PC-3 (cell line): ENCODE data around the gene MEGF10. TPM values are rescaled to one million over a fixed set of nuclear protein-coding genes. Genes with fewer than 3 reads are reported as not detected.

Source experiments
- ATAC-seq: fragments of 200-7000 bp; cut with Tn5 transposase; 2 replicates; pipeline ENCODE4 v1.9.1; 2020; ENCODE audit warnings: mild to moderate bottlenecking, moderate library complexity
- BruUV-seq: library from RNA; stranded (reverse); fragments of 400-500 nt; replicated peaks from 2 replicates; lab custom pipeline; 2021; lab: Mats Ljungman, UMichigan
- CTCF ChIA-PET: fragments of 300-600 bp; sonication (Branson Sonifier 250); formaldehyde crosslinking; loops from one replicate; lab custom pipeline; 2022; ENCODE audit warnings: antibody characterized with exemption; lab: Charles Lee
- POLR2A ChIA-PET: fragments of 300-600 bp; sonication (Branson Sonifier 250); formaldehyde crosslinking; loops from one replicate; lab custom pipeline; 2022; ENCODE audit warnings: antibody characterized with exemption; ENCODE audit not compliant: unreplicated experiment; lab: Charles Lee
- DNase-seq: peaks from one replicate; pipeline ENCODE4 v3.0.0-alpha.2; 2015
- H2AFZ ChIP-seq: fragments of 300-600 bp; sonication (generic); 2 replicates; pipeline ENCODE4 v1.6.0; 2016; ENCODE audit warnings: antibody characterized with exemption, low read length
- H3F3A ChIP-seq: fragments of 300-600 bp; sonication (generic); one replicate; pipeline ENCODE4 v1.6.0; 2017; ENCODE audit warnings: antibody characterized with exemption, low read length, control low read depth, mild to moderate bottlenecking; ENCODE audit not compliant: unreplicated experiment
- H3K27ac ChIP-seq: fragments of 300-600 bp; sonication (generic); 2 replicates; pipeline ENCODE4 v1.5.1; 2016; ENCODE audit warnings: mild to moderate bottlenecking, low read length
- H3K27me3 ChIP-seq: fragments of 300-600 bp; sonication (generic); 2 replicates; pipeline ENCODE4 v1.6.1; 2016; ENCODE audit warnings: low read length, mixed read lengths
- H3K36me3 ChIP-seq: fragments of 300-600 bp; sonication (generic); 2 replicates; pipeline ENCODE4 v1.6.1; 2016; ENCODE audit warnings: low read depth, mixed run types, low read length, mixed read lengths
- H3K4me1 ChIP-seq: fragments of 300-600 bp; sonication (generic); 2 replicates; pipeline ENCODE4 v1.5.1; 2016; ENCODE audit warnings: low read length; ENCODE audit not compliant: insufficient read depth
- H3K4me2 ChIP-seq: fragments of 300-600 bp; sonication (generic); 2 replicates; pipeline ENCODE4 v1.6.0; 2016; ENCODE audit warnings: low read length
- H3K4me3 ChIP-seq: fragments of 300-600 bp; sonication (generic); 2 replicates; pipeline ENCODE4 v1.5.1; 2016; ENCODE audit warnings: mild to moderate bottlenecking, low read length, mixed read lengths
- H3K79me2 ChIP-seq: fragments of 300-600 bp; sonication (generic); 2 replicates; pipeline ENCODE4 v1.6.1; 2017; ENCODE audit warnings: low read length, mixed read lengths
- H3K9ac ChIP-seq: fragments of 300-600 bp; sonication (generic); 2 replicates; pipeline ENCODE4 v1.6.0; 2016; ENCODE audit warnings: mild to moderate bottlenecking, low read length
- H3K9me2 ChIP-seq: fragments of 300-600 bp; sonication (generic); replicated peaks from 2 replicates; pipeline ENCODE4 v1.6.1; 2016; ENCODE audit warnings: mixed run types, low read length, mixed read lengths
- H3K9me3 ChIP-seq: fragments of 300-600 bp; sonication (generic); 2 replicates; pipeline ENCODE4 v1.6.1; 2016; ENCODE audit warnings: low read length, mixed read lengths
- H4K20me1 ChIP-seq: fragments of 300-600 bp; sonication (generic); 2 replicates; pipeline ENCODE4 v1.6.1; 2016; ENCODE audit warnings: low read length, mixed read lengths
- EZH2 ChIP-seq: fragments of 300-600 bp; sonication (generic); IDR thresholded peaks from one replicate; pipeline ENCODE4 v1.6.1; 2017; ENCODE audit warnings: antibody characterized with exemption, mild to moderate bottlenecking, low read length; ENCODE audit not compliant: unreplicated experiment
- EZH2phosphoT487 ChIP-seq: fragments of 300-600 bp; sonication (generic); IDR thresholded peaks from 2 replicates; pipeline ENCODE4 v1.6.1; 2018; ENCODE audit warnings: mild to moderate bottlenecking, antibody characterized with exemption, low read length, borderline replicate concordance
- intact Hi-C: fragments of 100-400 bp; cut with micrococcal nuclease; formaldehyde crosslinking; loops from 2 replicates; pipeline ENCODE4 v1.9.0; 2023
- total RNA-seq: library from RNA; depleted of rRNA; stranded (reverse); fragments of >200 nt; gene quantifications from 2 replicates; pipeline ENCODE4 v1.2.3, GENCODE V29; 2014
- TF ChIP-seq, protein P1 (sequence below): fragments of 300-600 bp; sonication (generic); conservative IDR thresholded peaks from 2 replicates; pipeline ENCODE4 v1.5.1; 2017; ENCODE audit warnings: antibody characterized with exemption, low read depth, mild to moderate bottlenecking, low read length

MEGF10 gene
- total RNA-seq, 1 experiment from 2014 or later, result not detected

DNA sequence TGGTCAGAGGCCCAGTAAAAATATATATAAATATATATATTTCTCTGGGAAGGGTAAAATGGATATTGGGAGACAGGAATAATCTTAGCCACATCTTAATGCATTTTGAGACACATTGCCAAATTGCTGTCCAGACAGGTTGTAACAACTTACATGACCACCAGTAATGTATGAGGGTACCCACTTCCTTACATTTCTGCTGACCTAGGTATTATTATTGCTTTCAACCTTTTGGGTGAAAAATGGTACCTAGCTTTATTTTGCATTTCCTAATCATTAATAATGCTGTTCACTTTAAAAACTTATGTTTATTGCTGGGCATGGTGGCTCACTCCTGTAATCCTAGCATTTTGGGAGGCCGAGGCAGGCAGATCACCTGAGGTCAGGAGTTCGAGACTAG is 61.5 kb downstream of the MEGF10 start:
- Histone ChIP-seq H4K20me1 (no peaks in the 10 kb centered on the region), H3K4me3 (no peak overlapping the region), H3K36me3 (no peaks in the 10 kb centered on the region), H3K27me3 (peaks cover 46% of the 10 kb centered on the region), H3K9me2 (no peaks in the 10 kb centered on the region), H3K9me3 (no peaks in the 10 kb centered on the region), H3F3A (no peaks in the 10 kb centered on the region), H3K4me1 (no peaks in the 10 kb centered on the region), H3K79me2 (no peaks in the 10 kb centered on the region), H2AFZ (no peak overlapping the region), H3K9ac (no peak overlapping the region), H3K27ac (no peak overlapping the region), H3K4me2 (no peak overlapping the region)
- DNase-seq (no peak), ATAC-seq (no peak)
- no TSS peak for BruUV-seq
- intact Hi-C loops, result no loop called here
- ChIA-PET CTCF (no interaction called here), POLR2A (no interaction called here)
- no peak for TF ChIP-seq EZH2phosphoT487
- TF ChIP-seq EZH2, result no peak
- TF ChIP-seq, protein P1, sequence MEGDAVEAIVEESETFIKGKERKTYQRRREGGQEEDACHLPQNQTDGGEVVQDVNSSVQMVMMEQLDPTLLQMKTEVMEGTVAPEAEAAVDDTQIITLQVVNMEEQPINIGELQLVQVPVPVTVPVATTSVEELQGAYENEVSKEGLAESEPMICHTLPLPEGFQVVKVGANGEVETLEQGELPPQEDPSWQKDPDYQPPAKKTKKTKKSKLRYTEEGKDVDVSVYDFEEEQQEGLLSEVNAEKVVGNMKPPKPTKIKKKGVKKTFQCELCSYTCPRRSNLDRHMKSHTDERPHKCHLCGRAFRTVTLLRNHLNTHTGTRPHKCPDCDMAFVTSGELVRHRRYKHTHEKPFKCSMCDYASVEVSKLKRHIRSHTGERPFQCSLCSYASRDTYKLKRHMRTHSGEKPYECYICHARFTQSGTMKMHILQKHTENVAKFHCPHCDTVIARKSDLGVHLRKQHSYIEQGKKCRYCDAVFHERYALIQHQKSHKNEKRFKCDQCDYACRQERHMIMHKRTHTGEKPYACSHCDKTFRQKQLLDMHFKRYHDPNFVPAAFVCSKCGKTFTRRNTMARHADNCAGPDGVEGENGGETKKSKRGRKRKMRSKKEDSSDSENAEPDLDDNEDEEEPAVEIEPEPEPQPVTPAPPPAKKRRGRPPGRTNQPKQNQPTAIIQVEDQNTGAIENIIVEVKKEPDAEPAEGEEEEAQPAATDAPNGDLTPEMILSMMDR, result no peak

DNA sequence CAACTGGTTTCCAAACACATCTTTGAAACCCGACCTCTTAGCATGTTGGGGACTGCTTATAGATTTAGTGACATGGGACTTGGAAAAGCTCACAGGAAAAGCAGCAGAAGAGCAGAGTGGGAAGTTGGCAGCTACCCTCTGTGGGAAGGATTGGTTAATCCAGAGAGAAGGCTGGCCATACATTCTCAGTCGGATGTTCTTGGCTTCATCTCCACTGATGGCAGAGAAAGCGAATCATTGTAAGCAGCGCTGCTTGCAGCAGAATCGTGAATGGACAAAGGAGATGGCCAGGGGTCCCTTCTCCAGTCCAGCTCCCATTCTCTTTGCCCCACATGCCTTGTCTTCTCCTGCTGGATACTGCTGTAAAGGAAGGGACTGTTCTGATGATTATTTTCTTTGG is 62.7 kb downstream of the MEGF10 start:
- Histone ChIP-seq H3K79me2 (no peaks in the 10 kb centered on the region), H2AFZ (no peak overlapping the region), H3K9me3 (no peaks in the 10 kb centered on the region), H3K9ac (no peak overlapping the region), H4K20me1 (no peaks in the 10 kb centered on the region), H3F3A (no peaks in the 10 kb centered on the region), H3K36me3 (no peaks in the 10 kb centered on the region), H3K4me2 (no peak overlapping the region), H3K27me3 (peaks cover 45% of the 10 kb centered on the region), H3K27ac (no peak overlapping the region), H3K4me1 (no peaks in the 10 kb centered on the region), H3K9me2 (no peaks in the 10 kb centered on the region), H3K4me3 (no peak overlapping the region)
- intact Hi-C loops, result no loop called here
- ChIA-PET CTCF (no interaction called here), POLR2A (no interaction called here)
- ATAC-seq (no peak), DNase-seq (no peak)
- no peak for TF ChIP-seq EZH2
- TF ChIP-seq EZH2phosphoT487, result no peak
- TF ChIP-seq, protein P1, result no peak
- no TSS peak for BruUV-seq

- no peak overlapping the region for H3K4me2 ChIP-seq
- BruUV-seq, result no TSS peak
Measured at GRCh38 chr5:127353796-127354195, 63.2 kb downstream of the MEGF10 start.

More at GRCh38 chr5:127353796-127354195, 63.2 kb downstream of the MEGF10 start:
- no peak overlapping the region for H2AFZ ChIP-seq
- H3K27ac ChIP-seq, result no peak overlapping the region
- H3K27me3 ChIP-seq, result peaks cover 45% of the 10 kb centered on the region
- H3K4me1 ChIP-seq, result no peaks in the 10 kb centered on the region
- no peaks in the 10 kb centered on the region for H3K9me3 ChIP-seq
- no peaks in the 10 kb centered on the region for H3K9me2 ChIP-seq
- no peak overlapping the region for H3K9ac ChIP-seq
- TF ChIP-seq EZH2, result no peak
- TF ChIP-seq EZH2phosphoT487, result no peak
- TF ChIP-seq, protein P1, result no peak
- H3K4me3 ChIP-seq, result no peak overlapping the region
- POLR2A ChIA-PET, result no interaction called here
- H3K36me3 ChIP-seq, result no peaks in the 10 kb centered on the region
- CTCF ChIA-PET, result no interaction called here
- H3F3A ChIP-seq, result no peaks in the 10 kb centered on the region
- no peak for ATAC-seq
- intact Hi-C loops, result no loop called here
- no peak for DNase-seq
- H4K20me1 ChIP-seq, result no peaks in the 10 kb centered on the region
- no peaks in the 10 kb centered on the region for H3K79me2 ChIP-seq
